Karpas-422 (cell line): Measurements from ENCODE around the gene MTRFR. TPM values are rescaled to one million over a fixed set of nuclear protein-coding genes. Genes with fewer than 3 reads are reported as not detected.

Source experiments
- DNase-seq: peaks from one replicate; pipeline ENCODE4 v3.0.0-alpha.2; 2015
- H2AFZ ChIP-seq: fragments of 200-600 bp; sonication (generic); 2 replicates; pipeline ENCODE4 v1.6.1; 2014; ENCODE audit warnings: antibody characterized with exemption, low read length, mixed read lengths
- H3K27ac ChIP-seq: fragments of 200-600 bp; sonication (generic); 2 replicates; pipeline ENCODE4 v1.5.1; 2014; ENCODE audit warnings: mild to moderate bottlenecking, low read length, moderate library complexity
- H3K27me3 ChIP-seq: fragments of 200-600 bp; sonication (generic); 2 replicates; pipeline ENCODE4 v1.6.1; 2014; ENCODE audit warnings: low read length, mixed read lengths
- H3K36me3 ChIP-seq: fragments of 200-600 bp; sonication (generic); 2 replicates; pipeline ENCODE4 v1.6.1; 2014; ENCODE audit warnings: low read length, mixed read lengths; ENCODE audit not compliant: insufficient read depth
- H3K4me1 ChIP-seq: fragments of 200-600 bp; sonication (generic); 2 replicates; pipeline ENCODE4 v1.6.1; 2014; ENCODE audit warnings: mild to moderate bottlenecking, low read length, mixed read lengths
- H3K4me2 ChIP-seq: fragments of 200-600 bp; sonication (generic); 2 replicates; pipeline ENCODE4 v1.6.1; 2014; ENCODE audit warnings: low read length, low read depth, mild to moderate bottlenecking; ENCODE audit not compliant: poor library complexity, severe bottlenecking
- H3K4me3 ChIP-seq: fragments of 200-600 bp; sonication (generic); 2 replicates; pipeline ENCODE4 v1.5.1; 2014; ENCODE audit warnings: mild to moderate bottlenecking, antibody characterized with exemption, low read length, mixed read lengths
- H3K79me2 ChIP-seq: fragments of 200-600 bp; sonication (generic); 2 replicates; pipeline ENCODE4 v1.6.1; 2014; ENCODE audit warnings: mild to moderate bottlenecking, low read length, mixed read lengths
- H3K9ac ChIP-seq: fragments of 200-600 bp; sonication (generic); 2 replicates; pipeline ENCODE4 v1.6.0; 2014; ENCODE audit warnings: low read length
- H3K9me2 ChIP-seq: fragments of 200-600 bp; sonication (generic), shearing (Covaris generic); replicated peaks from 2 replicates; pipeline ENCODE4 v1.6.0; 2014; ENCODE audit warnings: mild to moderate bottlenecking, low read length, moderate library complexity; ENCODE audit not compliant: insufficient read depth
- H3K9me3 ChIP-seq: fragments of 300-700, 200-600 bp; sonication (generic); 2 replicates; pipeline ENCODE4 v1.6.1; 2014; ENCODE audit warnings: low read length, mixed read lengths
- H4K20me1 ChIP-seq: fragments of 200-600 bp; sonication (generic); 2 replicates; pipeline ENCODE4 v1.6.1; 2014; ENCODE audit warnings: mild to moderate bottlenecking, antibody characterized with exemption, low read length, low read depth; ENCODE audit not compliant: insufficient read depth
- total RNA-seq: library from RNA; depleted of rRNA; stranded (reverse); fragments of >200 nt; shearing (Covaris generic); gene quantifications from 2 replicates; pipeline ENCODE4 v1.2.3, GENCODE V29; 2014; ENCODE audit warnings: low replicate concordance

Gene MTRFR
- total RNA-seq, 1 experiment from 2014 or later = 19.4 TPM

DNA sequence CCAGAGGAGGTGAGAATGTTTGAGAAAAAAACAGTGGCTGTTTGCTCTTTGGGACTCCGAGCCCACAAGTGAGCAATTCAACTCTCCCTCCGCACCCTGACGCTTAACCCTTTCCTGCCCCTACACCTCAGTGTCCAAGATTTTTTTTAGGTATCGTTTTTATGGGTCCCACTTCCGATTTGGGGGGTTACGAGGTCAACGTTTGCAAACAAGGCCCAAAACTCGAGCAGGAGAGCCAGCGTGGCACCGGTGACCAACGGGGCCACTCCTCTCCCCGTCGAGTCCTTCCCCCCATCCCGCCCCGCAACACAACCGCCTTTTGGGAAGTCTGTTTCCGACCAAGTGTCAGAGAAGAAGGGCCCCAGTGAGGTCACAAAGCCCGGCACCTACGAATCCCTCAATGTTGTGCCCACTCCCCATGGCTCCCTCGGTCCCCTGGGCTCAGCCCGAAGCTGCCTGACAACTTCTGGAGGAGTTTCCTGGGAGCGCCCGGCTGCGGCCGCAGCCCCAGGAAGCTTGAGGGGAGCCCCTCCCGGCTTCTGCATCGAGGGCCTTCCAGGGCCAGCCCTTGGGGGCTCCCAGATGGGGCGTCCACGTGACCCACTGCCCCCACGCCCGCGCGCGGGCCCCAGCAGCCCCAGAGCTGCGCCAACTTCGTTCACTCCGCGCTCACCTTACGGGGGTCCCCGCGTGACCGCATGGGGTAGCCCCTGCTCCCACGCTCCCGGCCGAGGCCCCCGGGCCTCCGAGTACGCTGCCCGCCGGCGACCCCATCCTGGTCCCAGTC, 37.2 kb downstream of the MTRFR start:
- peaks cover 21% of the 10 kb centered on the region for H3K4me1 ChIP-seq
- peaks cover 40% of the 10 kb centered on the region for H3K79me2 ChIP-seq
- H3K4me3 ChIP-seq = peak overlapping the region; percentile 98

DNA sequence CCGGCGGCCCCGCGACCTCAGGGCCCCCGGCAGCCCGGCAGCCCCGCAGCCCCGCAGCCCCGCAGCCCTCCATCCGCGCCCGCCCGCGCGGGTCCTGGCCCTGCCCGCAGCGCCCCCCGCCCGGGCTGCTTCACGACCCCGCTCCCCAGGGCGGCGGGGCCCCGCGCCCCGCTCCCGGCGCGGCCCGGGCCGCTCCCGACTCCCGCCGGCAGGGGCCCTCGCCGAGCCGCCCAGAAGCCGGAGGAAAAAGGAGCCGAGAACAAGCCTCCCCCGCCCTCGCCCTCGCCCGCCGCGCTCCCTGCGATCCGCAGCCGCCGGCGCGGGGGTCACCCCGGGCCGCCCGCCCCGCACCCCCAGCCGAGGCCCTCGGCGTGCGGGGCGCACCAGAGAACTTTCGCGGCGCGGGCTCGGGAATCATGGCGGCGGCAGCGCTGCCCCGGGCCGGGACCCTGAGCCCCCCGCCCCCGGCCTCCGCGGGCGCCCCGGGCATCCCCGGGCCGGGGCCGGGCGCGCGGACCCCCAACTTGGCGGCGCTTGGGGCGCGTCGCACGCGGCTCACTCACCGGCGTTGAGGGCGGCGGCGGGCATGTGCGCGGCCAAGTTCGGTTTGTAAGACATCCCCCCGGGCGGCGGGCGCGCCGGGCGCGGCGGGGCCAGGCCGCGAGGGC, 37.9 kb downstream of the MTRFR start:
- Histone ChIP-seq H3K27ac (no peak overlapping the region), H2AFZ (no peak overlapping the region)

More for the DNA sequence above, 37.2 kb downstream of the MTRFR start:
- H3K9ac ChIP-seq = peak overlapping the region; percentile 95
- peak; percentile 71 for DNase-seq
- no peaks in the 10 kb centered on the region for H3K27me3 ChIP-seq
- H4K20me1 ChIP-seq = no peaks in the 10 kb centered on the region
- no peaks in the 10 kb centered on the region for H3K9me3 ChIP-seq
- no peaks in the 10 kb centered on the region for H3K36me3 ChIP-seq
- H3K27ac ChIP-seq = peak overlapping the region; percentile 79
- H3K9me2 ChIP-seq = no peaks in the 10 kb centered on the region
- H2AFZ ChIP-seq = peak overlapping the region; percentile 89
- H3K4me2 ChIP-seq = peak overlapping the region; percentile 99

DNA sequence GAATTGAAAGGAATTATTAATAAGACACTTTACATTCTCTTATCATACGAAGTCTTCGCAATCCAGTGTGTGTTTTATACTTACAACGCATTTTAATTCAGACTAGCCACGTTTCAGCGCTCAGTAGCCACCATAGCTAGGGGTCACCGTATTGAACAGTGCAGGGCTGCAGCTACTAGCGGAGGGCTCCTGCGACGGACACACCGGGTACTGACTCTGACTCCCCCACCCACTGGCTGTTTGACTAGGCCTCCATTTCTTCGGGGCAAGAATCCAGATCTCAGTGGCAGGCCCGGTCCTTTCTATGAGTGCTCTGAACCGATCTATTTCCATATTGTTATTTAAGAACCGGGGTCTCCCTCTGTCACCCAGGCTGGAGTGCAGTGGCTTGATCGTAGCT, 39.9 kb downstream of the MTRFR start:
- no peak overlapping the region for H3K9ac ChIP-seq
- no peak overlapping the region for H3K4me3 ChIP-seq
- no peaks in the 10 kb centered on the region for H3K27me3 ChIP-seq
- no peak overlapping the region for H3K27ac ChIP-seq
- DNase-seq = no peak
- H3K4me2 ChIP-seq = no peak overlapping the region
- H3K36me3 ChIP-seq = no peaks in the 10 kb centered on the region
- H2AFZ ChIP-seq = no peak overlapping the region
- H3K79me2 ChIP-seq = peaks cover 26% of the 10 kb centered on the region
- H4K20me1 ChIP-seq = no peaks in the 10 kb centered on the region
- no peaks in the 10 kb centered on the region for H3K9me2 ChIP-seq
- H3K4me1 ChIP-seq = peaks cover 23% of the 10 kb centered on the region
- H3K9me3 ChIP-seq = no peaks in the 10 kb centered on the region

More for the DNA sequence above, 37.9 kb downstream of the MTRFR start:
- H3K27me3 ChIP-seq = no peaks in the 10 kb centered on the region
- no peaks in the 10 kb centered on the region for H3K9me3 ChIP-seq
- no peaks in the 10 kb centered on the region for H4K20me1 ChIP-seq
- peak overlapping the region; percentile 95 for H3K9ac ChIP-seq
- H3K36me3 ChIP-seq = no peaks in the 10 kb centered on the region
- H3K4me3 ChIP-seq = peak overlapping the region; percentile 98
- H3K9me2 ChIP-seq = no peaks in the 10 kb centered on the region
- peaks cover 21% of the 10 kb centered on the region for H3K4me1 ChIP-seq
- peaks cover 40% of the 10 kb centered on the region for H3K79me2 ChIP-seq
- H3K4me2 ChIP-seq = peak overlapping the region; percentile 99
- DNase-seq = peak; percentile 90

DNA sequence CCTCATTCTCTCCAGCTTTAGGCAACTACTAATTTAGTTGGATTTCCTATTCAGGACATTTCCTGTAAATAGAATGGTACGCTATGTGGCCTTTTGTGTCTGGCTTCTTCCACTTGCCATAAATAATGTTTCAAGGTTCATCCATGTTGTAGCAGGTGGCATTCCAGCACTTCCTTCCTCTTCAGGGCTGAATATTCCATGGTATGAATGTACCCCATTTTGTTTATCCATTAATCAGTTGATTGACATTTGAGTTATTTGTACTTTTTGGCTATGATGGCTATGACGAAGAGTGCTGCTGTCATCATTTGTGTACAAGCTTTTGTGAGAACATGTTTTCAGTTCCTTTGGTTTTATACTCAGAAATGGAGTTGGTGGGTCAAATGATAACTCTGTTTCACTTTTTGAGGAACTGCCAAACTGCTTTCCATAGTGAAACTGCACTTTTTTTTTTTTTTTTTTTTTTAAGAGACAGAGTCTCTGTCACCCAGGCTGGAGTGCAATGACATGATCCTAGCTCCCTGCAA, 44.9 kb downstream of the MTRFR start:
- no peaks in the 10 kb centered on the region for H3K9me2 ChIP-seq
- 0 out of 2 replicates have a peak overlapping the region, but pooled peaks have one; percentile 10 for H3K9ac ChIP-seq
- no peak overlapping the region; the same call in 1 of the 2 replicates for H3K4me3 ChIP-seq
- peak overlapping the region; percentile 75 for H2AFZ ChIP-seq
- no peaks in the 10 kb centered on the region for H4K20me1 ChIP-seq
- H3K27me3 ChIP-seq = no peaks in the 10 kb centered on the region
- H3K79me2 ChIP-seq = no peaks in the 10 kb centered on the region
- no peaks in the 10 kb centered on the region for H3K9me3 ChIP-seq
- H3K4me2 ChIP-seq = peak overlapping the region; percentile 52
- H3K4me1 ChIP-seq = peaks cover 7% of the 10 kb centered on the region
- H3K27ac ChIP-seq = peak overlapping the region; percentile 16; the same call in 1 of the 2 replicates
- DNase-seq = peak; percentile 79
- H3K36me3 ChIP-seq = no peaks in the 10 kb centered on the region

DNA sequence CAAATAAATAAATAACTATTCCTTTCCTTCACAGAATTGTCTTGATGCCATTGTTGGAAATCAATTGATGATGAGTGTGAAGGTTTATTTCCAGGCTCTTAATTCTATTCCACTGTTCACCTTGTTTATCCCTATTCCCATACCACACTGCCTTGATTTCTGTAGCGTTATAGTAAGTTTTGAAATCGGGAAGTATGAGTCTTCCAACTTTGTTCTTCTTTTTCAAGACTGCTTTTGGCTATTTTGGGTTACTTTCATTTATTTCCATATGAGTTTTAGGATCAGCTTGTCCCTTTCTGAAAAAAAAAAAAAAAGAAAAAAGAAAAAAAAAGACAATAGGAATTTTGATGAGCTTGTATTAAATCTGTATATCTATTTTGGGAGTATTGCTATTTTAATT, 47.7 kb downstream of the MTRFR start:
- Histone ChIP-seq H3K79me2 (no peaks in the 10 kb centered on the region), H3K4me3 (no peak overlapping the region), H3K9me3 (no peaks in the 10 kb centered on the region), H4K20me1 (no peaks in the 10 kb centered on the region), H3K4me1 (peaks cover 7% of the 10 kb centered on the region), H3K36me3 (no peaks in the 10 kb centered on the region), H3K4me2 (no peak overlapping the region), H3K9me2 (no peaks in the 10 kb centered on the region), H3K9ac (no peak overlapping the region), H2AFZ (no peak overlapping the region), H3K27ac (no peak overlapping the region), H3K27me3 (no peaks in the 10 kb centered on the region)
- DNase-seq = no peak

DNA sequence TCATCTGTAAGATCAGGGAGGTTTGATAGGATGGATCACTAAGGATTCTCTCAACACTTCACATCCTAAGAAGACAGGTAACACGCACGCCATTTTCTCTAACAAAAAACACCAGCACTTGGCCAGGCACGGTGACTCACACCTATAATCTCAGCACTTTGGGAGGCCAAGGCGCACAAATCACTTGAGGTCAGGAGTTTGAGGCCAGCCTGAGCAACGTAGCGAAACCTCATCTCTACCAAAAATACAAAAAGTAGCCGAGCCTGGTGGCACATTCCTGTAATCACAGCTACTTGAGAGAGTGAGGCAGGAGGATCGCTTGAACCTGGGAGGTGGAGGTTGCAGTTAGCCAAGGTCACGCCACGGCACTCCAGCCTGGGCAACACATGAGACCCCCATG, 48.9 kb downstream of the MTRFR start:
- Histone ChIP-seq H3K9me2 (no peaks in the 10 kb centered on the region), H3K9ac (no peak overlapping the region), H3K9me3 (no peaks in the 10 kb centered on the region), H3K36me3 (no peaks in the 10 kb centered on the region), H2AFZ (no peak overlapping the region), H3K4me3 (no peak overlapping the region), H3K27ac (no peak overlapping the region), H3K4me2 (no peak overlapping the region), H3K27me3 (no peaks in the 10 kb centered on the region), H3K79me2 (no peaks in the 10 kb centered on the region), H3K4me1 (peaks cover 10% of the 10 kb centered on the region), H4K20me1 (no peaks in the 10 kb centered on the region)
- DNase-seq = no peak

DNA sequence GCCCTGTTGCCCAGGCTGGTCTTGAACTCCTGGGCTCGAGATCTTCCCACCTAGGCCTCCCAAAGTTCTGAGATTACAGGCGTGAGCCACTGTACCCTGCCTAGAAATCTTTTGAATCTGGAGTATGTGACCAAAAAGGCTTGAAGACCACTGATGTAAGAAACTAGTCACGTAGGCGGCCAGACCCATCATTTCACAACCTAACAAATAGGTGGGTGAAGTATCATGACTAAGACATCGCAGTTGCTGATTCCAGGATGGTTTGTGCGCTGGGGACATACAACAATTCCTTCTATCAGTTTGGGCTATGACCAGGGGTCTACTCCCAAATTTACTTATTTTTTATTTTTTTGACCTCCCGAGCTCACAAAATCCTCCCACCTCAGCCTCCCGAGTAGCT, 50.2 kb downstream of the MTRFR start:
- Histone ChIP-seq H3K36me3 (no peaks in the 10 kb centered on the region), H3K79me2 (no peaks in the 10 kb centered on the region), H3K4me3 (no peak overlapping the region), H3K4me1 (peaks cover 5% of the 10 kb centered on the region), H3K9ac (no peak overlapping the region), H3K9me3 (no peaks in the 10 kb centered on the region), H3K27me3 (no peaks in the 10 kb centered on the region), H3K4me2 (no peak overlapping the region), H4K20me1 (no peaks in the 10 kb centered on the region), H2AFZ (no peak overlapping the region), H3K27ac (no peak overlapping the region), H3K9me2 (no peaks in the 10 kb centered on the region)
- DNase-seq = no peak

DNA sequence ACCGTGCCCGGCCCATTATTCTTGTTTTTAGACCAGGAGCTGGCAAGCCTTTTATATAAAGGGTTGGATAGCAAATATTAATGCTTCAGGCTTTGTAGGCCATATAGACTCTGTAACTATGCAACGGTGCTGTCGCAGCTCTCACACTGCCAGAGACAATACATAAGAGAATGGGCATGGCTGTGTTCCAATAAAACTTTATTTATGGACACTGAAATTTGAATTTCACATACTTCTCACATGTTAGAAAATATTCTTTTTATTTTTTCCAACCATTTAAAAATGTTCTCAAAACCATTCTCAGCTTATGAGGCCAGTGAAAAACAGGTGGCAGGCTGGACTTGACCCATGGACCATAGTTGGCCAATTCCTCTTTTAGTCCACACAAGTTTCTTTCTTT, 51.4 kb downstream of the MTRFR start:
- H3K9me2 ChIP-seq = no peaks in the 10 kb centered on the region
- H4K20me1 ChIP-seq = no peaks in the 10 kb centered on the region
- H3K27ac ChIP-seq = no peak overlapping the region
- no peak overlapping the region for H3K4me3 ChIP-seq
- peaks cover 6% of the 10 kb centered on the region; the same call in 1 of the 2 replicates for H3K36me3 ChIP-seq
- no peaks in the 10 kb centered on the region for H3K9me3 ChIP-seq
- DNase-seq = no peak
- no peaks in the 10 kb centered on the region for H3K27me3 ChIP-seq
- H3K9ac ChIP-seq = no peak overlapping the region
- H2AFZ ChIP-seq = no peak overlapping the region
- no peaks in the 10 kb centered on the region for H3K79me2 ChIP-seq
- 0 out of 2 replicates have a peak, but pooled peaks cover 3% of the 10 kb centered on the region for H3K4me1 ChIP-seq
- no peak overlapping the region for H3K4me2 ChIP-seq
